Measurements from ENCODE around the gene SNAPC2. TPM values are rescaled to one million over a fixed set of nuclear protein-coding genes. Genes with fewer than 3 reads are reported as not detected.

SNAPC2 gene
- 27.1 and 27.5 TPM in 2 replicates for total RNA-seq (2014; rRNA removed; shearing (Covaris generic))

GRCh38 chr19:7919610-7920518 is at the start of gene SNAPC2:
SNAPC2 (plus strand) TSS chr19:7920338; CDS start chr19:7920367, 29 bp downstream.
- peak; percentile 91 for DNase-seq (ENCODE audit: low read depth)

GRCh38 chr19:7870571-7871436 is 49.3 kb upstream of the SNAPC2 start:
- peak; percentile 72 for DNase-seq (ENCODE audit: low read depth)

- peak; percentile 90 for DNase-seq (ENCODE audit: low read depth)
Measured at GRCh38 chr19:7871437-7872305, 48.5 kb upstream of the SNAPC2 start.

- DNase-seq (ENCODE audit: low read depth): no peak
Measured at GRCh38 chr19:7872306-7873204, 47.6 kb upstream of the SNAPC2 start.

- DNase-seq (ENCODE audit: low read depth): no peak
Measured at GRCh38 chr19:7873304-7874075, 46.6 kb upstream of the SNAPC2 start.

- no peak for DNase-seq (ENCODE audit: low read depth)
Measured at GRCh38 chr19:7874076-7874896, 45.9 kb upstream of the SNAPC2 start, which contains the start of gene PRR36. PRR36 (minus strand) TSS chr19:7874390; CDS start chr19:7873689, 701 bp downstream.

- no peak for DNase-seq (ENCODE audit: low read depth)
Measured at GRCh38 chr19:7874897-7875273, 45.3 kb upstream of the SNAPC2 start.

GRCh38 chr19:7877249-7877836 is 42.8 kb upstream of the SNAPC2 start:
- DNase-seq (ENCODE audit: low read depth): no peak

GRCh38 chr19:7879111-7879807 is 40.9 kb upstream of the SNAPC2 start:
- no peak for DNase-seq (ENCODE audit: low read depth)

GRCh38 chr19:7879836-7880235 is 40.3 kb upstream of the SNAPC2 start:
- DNase-seq (ENCODE audit: low read depth): no peak

GRCh38 chr19:7881910-7882309 is 38.2 kb upstream of the SNAPC2 start:
- no peak for DNase-seq (ENCODE audit: low read depth)

- DNase-seq (ENCODE audit: low read depth): no peak
Measured at GRCh38 chr19:7883105-7883504, 37.0 kb upstream of the SNAPC2 start.

GRCh38 chr19:7883796-7884570 is 36.2 kb upstream of the SNAPC2 start:
- DNase-seq (ENCODE audit: low read depth): peak; percentile 76

GRCh38 chr19:7885818-7886217 is 34.3 kb upstream of the SNAPC2 start:
- DNase-seq (ENCODE audit: low read depth): no peak

- no peak for DNase-seq (ENCODE audit: low read depth)
Measured at GRCh38 chr19:7887408-7888144, 32.6 kb upstream of the SNAPC2 start.

GRCh38 chr19:7888145-7888825 is 31.9 kb upstream of the SNAPC2 start, which contains the start of gene LRRC8E:
LRRC8E (plus strand) TSS chr19:7888510; CDS start chr19:7895604, 7,094 bp downstream.
- peak; percentile 72 for DNase-seq (ENCODE audit: low read depth)
